ENCODE results near the gene ELMO1. TPM values are rescaled to one million over a fixed set of nuclear protein-coding genes. Genes with fewer than 3 reads are reported as not detected.

The ELMO1 gene
- total and polyA plus RNA-seq, 10 of the 15 experiments (the other 5 are each of a cell fraction or from before 2014, with no cell fraction given) = 22.6 to 85.9 (median 56.6) TPM

GRCh38 chr7:37231613-37232012 is 217.1 kb downstream of the ELMO1 start:
- no peak overlapping the region for H3K4me2 ChIP-seq (ENCODE audit: control insufficient read depth, insufficient read depth)
- in situ Hi-C loops (cut with MboI) = loop anchor here (10.0 kb wide), 2 partner anchors 123 to 603 kb away; no protein-coding TSS in a partner anchor
- intact Hi-C loops (cut with micrococcal nuclease; ENCODE audit: unreplicated experiment) = loop anchor here (10.0 kb wide), 1 partner anchor 263 kb away; no protein-coding TSS in a partner anchor
- FAIRE-seq = no peak
- no peaks in the 10 kb centered on the region for H3K9me3 ChIP-seq (replicated peaks; ENCODE audit: control insufficient read depth, insufficient read depth, low read length)
- H3K79me2 ChIP-seq (ENCODE audit: control insufficient read depth, insufficient read depth, low read length) = no peaks in the 10 kb centered on the region
- no peak for DNase-seq (ENCODE audit: low read depth, low spot score)
- WGBS (ENCODE audit: insufficient coverage, insufficient replicate concordance, low lambda C conversion rate, missing lambda C conversion rate) = 97% methylated on average over 6 of the region's 6 CpGs
- ATAC-seq = no peak
- SMC1A ChIA-PET (ENCODE audit: uncharacterized antibody, unreplicated experiment) = no interaction called here
- RAD21 ChIA-PET (ENCODE audit: unreplicated experiment) = no interaction called here
- BruUV-seq (replicated peaks) = no TSS peak
- CTCF ChIA-PET = no interaction called here
- H3K27me3 ChIP-seq (replicated peaks in 1 of 2; ENCODE audit: control insufficient read depth in 2 of 2, insufficient read depth in 2 of 2, low read length in 1 of 2) = no peaks in the 10 kb centered on the region
- H4K20me1 ChIP-seq (ENCODE audit: control insufficient read depth, insufficient read depth) = no peaks in the 10 kb centered on the region
- H3K4me3 ChIP-seq = no peak overlapping the region
- H3K27ac ChIP-seq (ENCODE audit: control insufficient read depth, insufficient read depth) = no peak overlapping the region
- no peak overlapping the region for H2AFZ ChIP-seq (ENCODE audit: control insufficient read depth, low read depth, low read length)
- no peaks in the 10 kb centered on the region for H3K4me1 ChIP-seq (ENCODE audit: control insufficient read depth, insufficient read depth, low read length)
- POLR2A ChIA-PET = no interaction called here
- H3K36me3 ChIP-seq (ENCODE audit: control insufficient read depth in 2 of 2, insufficient read depth in 2 of 2, low read length in 1 of 2) = peaks cover 0 to 4% of the 10 kb centered on the region in 2 experiments; a peak in 3 of 4 replicates
- no peak for TF ChIP-seq EZH2 (IDR thresholded peaks at IDR 0.05; ENCODE audit: borderline replicate concordance, control insufficient read depth, low read depth, low read length)
- no peak for TF ChIP-seq CBX5 (IDR thresholded peaks at IDR 0.05; ENCODE audit: low read depth)
- no peak for TF ChIP-seq MTA2 (IDR thresholded peaks at IDR 0.05; ENCODE audit: low read depth)
- TF ChIP-seq IKZF1 (conservative IDR thresholded peaks at IDR 0.05) = no peak
- TF ChIP-seq ZNF622 (IDR thresholded peaks at IDR 0.05) = no peak
- no peak for TF ChIP-seq PKNOX1 (IDR thresholded peaks at IDR 0.05)
- no peak for TF ChIP-seq CREM (IDR thresholded peaks at IDR 0.05; ENCODE audit: low read depth)
- TF ChIP-seq E2F8 (IDR thresholded peaks at IDR 0.05; ENCODE audit: low read depth, partially characterized antibody) = no peak
- TF ChIP-seq DPF2 (IDR thresholded peaks at IDR 0.05) = no peak
- TF ChIP-seq IRF4 (IDR thresholded peaks at IDR 0.05; ENCODE audit: low read depth, low read length) = no peak
- no peak for TF ChIP-seq CHD4 (IDR thresholded peaks at IDR 0.05)
- no peak for TF ChIP-seq ZNF384 (IDR thresholded peaks at IDR 0.05; ENCODE audit: borderline replicate concordance, low read depth, low read length)
- no peak for TF ChIP-seq CHD1 (IDR thresholded peaks at IDR 0.05; ENCODE audit: low read depth, low read length)
- no peak for TF ChIP-seq PRDM15 (CRISPR knock-in tag; IDR thresholded peaks at IDR 0.05)
- H3K9ac ChIP-seq (ENCODE audit: control insufficient read depth, insufficient read depth, low read length) = no peak overlapping the region

Measured in GM12878 (cell line).